Measurements from ENCODE around the gene SMAD7. TPM values are rescaled to one million over a fixed set of nuclear protein-coding genes. Genes with fewer than 3 reads are reported as not detected.

SMAD7 gene
- total RNA-seq, 2 donors from 2014 or later = 55.1 to 98.1 TPM

DNA sequence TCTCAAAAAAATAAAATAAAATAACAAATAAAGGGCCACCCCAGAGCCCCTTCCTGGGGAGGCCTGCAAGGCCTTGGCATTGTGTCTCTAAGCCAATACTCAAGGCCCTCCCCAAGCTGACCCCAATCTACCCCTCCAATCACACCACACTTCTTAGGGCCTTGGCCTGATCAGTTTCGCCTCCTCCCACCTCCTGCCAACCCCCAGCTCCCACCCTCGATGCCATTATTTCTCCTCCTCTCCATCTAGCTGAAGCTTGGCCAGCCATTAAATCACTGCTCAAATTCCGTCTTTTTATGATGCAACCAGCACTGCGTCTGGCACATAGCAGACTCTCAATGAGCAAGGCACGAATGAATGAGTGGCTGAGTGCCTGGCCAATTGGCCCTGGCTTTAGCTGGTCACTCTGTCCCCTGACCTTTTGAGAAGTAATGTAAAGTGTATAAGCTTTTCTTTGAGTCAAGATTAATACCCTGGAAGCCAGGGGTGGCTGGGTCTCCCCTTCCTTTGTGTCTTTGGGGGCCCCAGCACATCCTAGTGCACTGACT, 55.9 kb downstream of the SMAD7 start:
- DNase-seq (ENCODE audit: low spot score) = no peak
- Histone ChIP-seq H3K9me3 (no peaks in the 10 kb centered on the region), H3K4me1 (peaks cover 0 to 10% of the 10 kb centered on the region in 2 donors), H3K27me3 (no peaks in the 10 kb centered on the region), H3K27ac (no peak overlapping the region), H3K36me3 (no peaks in the 10 kb centered on the region), H3K4me3 (no peak overlapping the region)
- TF ChIP-seq, protein P1, sequence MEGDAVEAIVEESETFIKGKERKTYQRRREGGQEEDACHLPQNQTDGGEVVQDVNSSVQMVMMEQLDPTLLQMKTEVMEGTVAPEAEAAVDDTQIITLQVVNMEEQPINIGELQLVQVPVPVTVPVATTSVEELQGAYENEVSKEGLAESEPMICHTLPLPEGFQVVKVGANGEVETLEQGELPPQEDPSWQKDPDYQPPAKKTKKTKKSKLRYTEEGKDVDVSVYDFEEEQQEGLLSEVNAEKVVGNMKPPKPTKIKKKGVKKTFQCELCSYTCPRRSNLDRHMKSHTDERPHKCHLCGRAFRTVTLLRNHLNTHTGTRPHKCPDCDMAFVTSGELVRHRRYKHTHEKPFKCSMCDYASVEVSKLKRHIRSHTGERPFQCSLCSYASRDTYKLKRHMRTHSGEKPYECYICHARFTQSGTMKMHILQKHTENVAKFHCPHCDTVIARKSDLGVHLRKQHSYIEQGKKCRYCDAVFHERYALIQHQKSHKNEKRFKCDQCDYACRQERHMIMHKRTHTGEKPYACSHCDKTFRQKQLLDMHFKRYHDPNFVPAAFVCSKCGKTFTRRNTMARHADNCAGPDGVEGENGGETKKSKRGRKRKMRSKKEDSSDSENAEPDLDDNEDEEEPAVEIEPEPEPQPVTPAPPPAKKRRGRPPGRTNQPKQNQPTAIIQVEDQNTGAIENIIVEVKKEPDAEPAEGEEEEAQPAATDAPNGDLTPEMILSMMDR (IDR thresholded peaks at IDR 0.05) = no peak

GRCh38 chr18:48893608-48894600, 56.9 kb downstream of the SMAD7 start:
- Histone ChIP-seq H3K4me3 (no peak overlapping the region), H3K27me3 (no peaks in the 10 kb centered on the region), H3K4me1 (peaks cover 0 to 20% of the 10 kb centered on the region in 2 donors), H3K9me3 (no peaks in the 10 kb centered on the region), H3K36me3 (no peaks in the 10 kb centered on the region), H3K27ac (no peak overlapping the region)
- no peak for DNase-seq (ENCODE audit: low spot score)
- TF ChIP-seq, protein P1 (IDR thresholded peaks at IDR 0.05) = no peak

DNA sequence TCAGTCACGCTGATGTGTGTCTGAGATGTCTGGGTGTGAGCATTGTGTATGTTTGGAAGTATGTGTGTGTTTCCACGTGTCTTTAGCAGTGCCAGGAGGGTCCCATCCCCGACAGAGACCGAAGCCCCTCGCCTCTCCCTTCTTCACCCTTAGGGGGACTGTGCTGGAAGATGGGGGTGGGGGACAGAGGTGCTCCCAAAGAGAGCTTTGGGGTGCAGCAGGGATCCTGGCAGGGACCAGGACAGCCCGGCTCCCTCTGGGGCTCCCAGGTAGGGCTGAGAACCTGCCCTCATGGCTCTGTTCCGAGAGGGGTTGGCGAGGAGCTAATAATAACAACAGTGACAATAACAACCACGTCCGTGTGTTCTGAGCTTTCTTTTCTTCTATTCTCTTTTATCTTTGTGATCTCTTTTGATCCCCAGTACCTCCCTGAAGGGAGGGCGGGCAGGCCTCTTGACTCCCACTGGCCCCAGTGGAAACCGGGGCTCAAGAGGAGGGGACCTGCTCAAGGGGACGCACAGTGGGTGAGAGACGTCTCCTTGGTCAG, 57.6 kb downstream of the SMAD7 start:
- TF ChIP-seq, protein P1 (IDR thresholded peaks at IDR 0.05) = no peak
- H3K27me3 ChIP-seq = no peaks in the 10 kb centered on the region
- H3K27ac ChIP-seq = no peak overlapping the region
- peaks cover 0 to 26% of the 10 kb centered on the region in 2 donors for H3K4me1 ChIP-seq
- no peak for DNase-seq (ENCODE audit: low spot score)
- no peaks in the 10 kb centered on the region for H3K36me3 ChIP-seq
- no peaks in the 10 kb centered on the region for H3K9me3 ChIP-seq
- H3K4me3 ChIP-seq = no peak overlapping the region

DNA sequence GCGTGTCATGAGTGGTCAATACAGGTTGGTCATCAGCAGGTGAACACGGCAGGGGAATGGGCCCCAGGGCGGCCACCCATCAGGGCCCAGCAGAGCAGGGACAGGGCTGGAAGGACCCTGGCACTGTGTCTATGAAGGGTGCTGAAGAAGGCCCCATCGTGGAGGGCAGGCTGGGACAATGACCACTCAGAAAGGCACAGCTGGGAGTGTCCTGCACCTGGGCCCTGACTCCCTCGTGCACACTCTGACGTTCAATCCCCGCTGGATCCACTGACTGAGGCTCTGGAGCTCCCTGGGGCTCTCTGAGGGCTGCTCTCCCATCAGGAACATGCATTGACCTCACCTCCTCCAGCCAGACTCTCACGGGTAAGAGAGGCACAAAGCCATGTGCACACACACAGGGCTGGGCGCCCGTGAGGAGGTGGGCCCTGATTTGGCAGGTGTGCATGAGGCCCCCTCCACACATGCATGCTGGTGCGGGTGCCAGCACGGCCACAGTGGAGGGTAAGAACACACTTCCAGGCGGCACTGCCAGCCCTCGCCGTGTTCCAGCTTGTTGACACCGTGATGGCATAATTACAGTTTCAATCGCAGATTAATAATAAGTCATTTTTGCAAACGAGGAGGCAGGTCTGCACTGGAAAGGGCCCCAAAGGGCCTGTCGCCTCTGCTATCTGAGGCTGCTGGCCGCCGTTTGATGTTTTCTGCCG, 58.5 kb downstream of the SMAD7 start:
- peaks cover 0 to 35% of the 10 kb centered on the region in 2 donors for H3K4me1 ChIP-seq
- no peak overlapping the region for H3K27ac ChIP-seq
- H3K27me3 ChIP-seq = no peaks in the 10 kb centered on the region
- no peaks in the 10 kb centered on the region for H3K36me3 ChIP-seq
- DNase-seq (ENCODE audit: low spot score) = no peak
- no peaks in the 10 kb centered on the region for H3K9me3 ChIP-seq
- TF ChIP-seq, protein P1 (IDR thresholded peaks at IDR 0.05) = no peak
- H3K4me3 ChIP-seq = no peak overlapping the region

DNA sequence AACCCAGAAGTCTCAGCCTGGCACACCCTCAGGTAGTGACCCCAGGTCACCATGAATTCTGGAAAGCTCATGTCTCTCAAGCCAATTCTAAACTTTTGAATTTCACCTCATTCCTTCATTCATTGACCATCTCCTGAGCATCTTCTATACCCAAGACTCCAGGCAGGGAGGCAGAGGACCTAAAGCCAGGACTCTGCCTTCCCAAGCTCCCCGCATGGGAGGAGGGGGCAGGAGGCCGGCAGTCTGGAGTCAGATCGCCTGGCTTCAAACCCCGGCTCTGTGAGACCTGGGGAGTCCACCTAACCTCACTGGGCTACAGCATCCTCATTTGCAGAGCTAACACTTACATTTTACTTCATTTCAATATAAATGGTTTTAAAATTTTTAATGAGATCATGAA, 59.0 kb downstream of the SMAD7 start:
- Histone ChIP-seq H3K36me3 (no peaks in the 10 kb centered on the region), H3K27me3 (no peaks in the 10 kb centered on the region), H3K9me3 (no peaks in the 10 kb centered on the region), H3K4me3 (no peak overlapping the region), H3K27ac (no peak overlapping the region), H3K4me1 (peaks cover 0 to 37% of the 10 kb centered on the region in 2 donors)
- no peak for DNase-seq (ENCODE audit: low spot score)
- TF ChIP-seq, protein P1 (IDR thresholded peaks at IDR 0.05) = no peak
